IMR-90 (cell line): ENCODE measurements around the gene COL1A1. TPM values are rescaled to one million over a fixed set of nuclear protein-coding genes. Genes with fewer than 3 reads are reported as not detected.

ENCODE experiments used
- ATAC-seq: fragments of 200-7000 bp; cut with Tn5 transposase; 2 replicates; pipeline ENCODE4 v1.9.1; 2020; ENCODE audit warnings: low read depth, mild to moderate bottlenecking, moderate library complexity
- BruUV-seq: library from RNA; stranded (reverse); fragments of 400-500 nt; replicated peaks from 2 replicates; lab custom pipeline; 2021; lab: Mats Ljungman, UMichigan
- CTCF ChIA-PET: fragments of 300-600 bp; formaldehyde crosslinking; extraction: SDS; loops from one replicate; lab custom pipeline; 2021; ENCODE audit warnings: antibody characterized with exemption; lab: Yijun Ruan, JAX
- POLR2A ChIA-PET: fragments of 300-600 bp; sonication (Branson Sonifier 250); formaldehyde crosslinking; loops from one replicate; lab custom pipeline; 2022; ENCODE audit warnings: antibody characterized with exemption; ENCODE audit not compliant: unreplicated experiment; lab: Charles Lee
- DNase-seq: peaks from one replicate; pipeline ENCODE4 v3.0.0; 2013
- H2AFZ ChIP-seq: replicated peaks from 2 replicates; pipeline ENCODE3; 2013; ENCODE audit warnings: low read length, mild to moderate bottlenecking; ENCODE audit not compliant: poor library complexity
- H2AK5ac ChIP-seq: 2 replicates; pipeline ENCODE4 v1.6.1; 2013; ENCODE audit warnings: low read depth, low read length, inconsistent platforms
- H2AK9ac ChIP-seq: replicated peaks from 2 replicates; pipeline ENCODE3; 2013; ENCODE audit warnings: mild to moderate bottlenecking, low read depth, low read length, moderate library complexity; ENCODE audit not compliant: poor library complexity
- H2BK120ac ChIP-seq: 2 replicates; pipeline ENCODE4 v1.6.1; 2013; ENCODE audit warnings: low read depth, low read length, inconsistent platforms
- H2BK15ac ChIP-seq: 3 replicates; pipeline ENCODE4 v1.6.1; 2013; ENCODE audit warnings: low read depth, low read length, inconsistent platforms
- H2BK20ac ChIP-seq: 2 replicates; pipeline ENCODE4 v1.6.1; 2013; ENCODE audit warnings: low read depth, mild to moderate bottlenecking, inconsistent platforms, low read length, moderate library complexity
- H2BK5ac ChIP-seq: 2 replicates; pipeline ENCODE4 v1.6.1; 2013; ENCODE audit warnings: mild to moderate bottlenecking, low read depth, low read length, inconsistent platforms; ENCODE audit not compliant: poor library complexity, severe bottlenecking
- H3K14ac ChIP-seq: replicated peaks from 2 replicates; pipeline ENCODE4 v1.6.1; 2013; ENCODE audit warnings: low read depth, low read length, inconsistent platforms
- H3K18ac ChIP-seq: 2 replicates; pipeline ENCODE4 v1.6.1; 2013; ENCODE audit warnings: low read depth, low read length, control low read depth
- H3K23ac ChIP-seq: 2 replicates; pipeline ENCODE4 v1.6.1; 2013; ENCODE audit warnings: low read depth, low read length, inconsistent platforms
- H3K27ac ChIP-seq: 2 replicates; pipeline ENCODE4 v1.5.1; 2013; ENCODE audit warnings: mild to moderate bottlenecking, control low read depth, low read length; ENCODE audit not compliant: insufficient read depth
- H3K27me3 ChIP-seq: 2 replicates; pipeline ENCODE4 v1.6.1; 2013; ENCODE audit warnings: low read length; ENCODE audit not compliant: control insufficient read depth, insufficient read depth
- H3K36me3 ChIP-seq: 2 replicates; pipeline ENCODE4 v1.6.1; 2013; ENCODE audit warnings: low read length, mixed read lengths; ENCODE audit not compliant: control insufficient read depth, insufficient read depth
- H3K4ac ChIP-seq: 2 replicates; pipeline ENCODE4 v1.6.1; 2013; ENCODE audit warnings: low read depth, low read length, inconsistent platforms
- H3K4me1 ChIP-seq: 2 replicates; pipeline ENCODE4 v1.6.1; 2013; ENCODE audit warnings: low read length, mixed read lengths; ENCODE audit not compliant: control insufficient read depth, insufficient read depth
- H3K4me2 ChIP-seq: 2 replicates; pipeline ENCODE4 v1.6.1; 2013; ENCODE audit warnings: low read depth, mild to moderate bottlenecking, control low read depth, low read length, moderate library complexity
- H3K4me3 ChIP-seq: 2 replicates; pipeline ENCODE4 v1.5.1; 2013; ENCODE audit warnings: low read depth, mild to moderate bottlenecking, control low read depth, low read length, moderate library complexity; ENCODE audit not compliant: insufficient read depth
- H3K56ac ChIP-seq: 2 replicates; pipeline ENCODE4 v1.6.1; 2013; ENCODE audit warnings: low read length, inconsistent platforms; ENCODE audit not compliant: insufficient read depth; ENCODE audit errors: extremely low read depth
- H3K79me1 ChIP-seq, 2 experiments: 2 replicates each; pipeline ENCODE4 v1.6.1; 2013; ENCODE audit warnings: low read length in 2 of 2, inconsistent platforms in 1 of 2, low read depth in 1 of 2
- H3K9ac ChIP-seq: 2 replicates; pipeline ENCODE4 v1.6.1; 2013; ENCODE audit warnings: low read depth, low read length, control low read depth
- H3K9me1 ChIP-seq: 2 replicates; pipeline ENCODE4 v1.6.1; 2013; ENCODE audit warnings: low read length, inconsistent platforms; ENCODE audit not compliant: insufficient read depth
- H3K9me3 ChIP-seq: 2 replicates; pipeline ENCODE4 v1.6.1; 2013; ENCODE audit warnings: low read length; ENCODE audit not compliant: control insufficient read depth, insufficient read depth
- H4K20me1 ChIP-seq: 2 replicates; pipeline ENCODE4 v1.6.1; 2013; ENCODE audit warnings: low read length, inconsistent platforms; ENCODE audit not compliant: insufficient read depth
- H4K5ac ChIP-seq: 2 replicates; pipeline ENCODE4 v1.6.1; 2013; ENCODE audit warnings: mild to moderate bottlenecking, low read depth, low read length, control low read depth
- H4K8ac ChIP-seq, 2 experiments: 2 replicates each; pipeline ENCODE4 v1.6.1; 2013; ENCODE audit warnings: low read depth in 2 of 2, low read length in 2 of 2, control low read depth in 1 of 2, inconsistent platforms in 1 of 2
- H4K91ac ChIP-seq: 2 replicates; pipeline ENCODE4 v1.6.1; 2013; ENCODE audit warnings: low read depth, low read length, inconsistent platforms; ENCODE audit not compliant: insufficient read depth
- BHLHE40 ChIP-seq: fragments of 150-350 bp; IDR thresholded peaks from 2 replicates; pipeline ENCODE4 v1.6.1; 2016; ENCODE audit warnings: mild to moderate bottlenecking, low read depth, low read length
- MAZ ChIP-seq: IDR thresholded peaks from 2 replicates; pipeline ENCODE4 v1.6.1; 2012; ENCODE audit warnings: low read depth, mild to moderate bottlenecking, low read length, improper control_type of control experiment, moderate library complexity, borderline replicate concordance
- whole genome bisulfite sequencing, 2 experiments: methylation state at CpG; one replicate each; pipeline versions ENCODE4 v1.1.5 to v1.1.7; 2013; ENCODE audit warnings: missing lambda C conversion rate in 2 of 2; ENCODE audit not compliant: insufficient read length in 1 of 2; ENCODE audit errors: extremely low coverage in 2 of 2; 5-methylcytosine and 5-hydroxymethylcytosine counted together
- dilution Hi-C: fragments of 300-500 bp; cut with HindIII; formaldehyde crosslinking; loops from one replicate; pipeline ENCODE4 v1.14.3; 2018; ENCODE audit warnings: low sequenced_read_pairs; ENCODE audit not compliant: unreplicated experiment
- in situ Hi-C: fragments of 300-500 bp; cut with MboI; formaldehyde crosslinking; loops from 3 replicates; pipeline ENCODE4 v1.14.3; 2019; ENCODE audit warnings: low sequenced_read_pairs, inconsistent platforms, mixed read lengths
- intact Hi-C: fragments of 100-400 bp; cut with micrococcal nuclease; formaldehyde crosslinking; loops from 2 replicates; pipeline ENCODE4 v1.10.0; 2022
- polyA plus RNA-seq, 3 experiments: library from polyadenylated mRNA; depleted of rRNA; stranded (reverse); fragments of >200 nt; gene quantifications; 2 replicates each; pipeline ENCODE4 v1.2.3, GENCODE V29; 2012; ENCODE audit warnings: low replicate concordance in 1 of 3
- total RNA-seq: library from RNA; depleted of rRNA; stranded (reverse); fragments of >200 nt; gene quantifications from 2 replicates; pipeline ENCODE4 v1.2.3, GENCODE V29; 2012

Gene COL1A1
- total and polyA plus RNA-seq, 2 of the 4 experiments (the other 2 are of a cell fraction), result 2,180 to 4,350 TPM

DNA sequence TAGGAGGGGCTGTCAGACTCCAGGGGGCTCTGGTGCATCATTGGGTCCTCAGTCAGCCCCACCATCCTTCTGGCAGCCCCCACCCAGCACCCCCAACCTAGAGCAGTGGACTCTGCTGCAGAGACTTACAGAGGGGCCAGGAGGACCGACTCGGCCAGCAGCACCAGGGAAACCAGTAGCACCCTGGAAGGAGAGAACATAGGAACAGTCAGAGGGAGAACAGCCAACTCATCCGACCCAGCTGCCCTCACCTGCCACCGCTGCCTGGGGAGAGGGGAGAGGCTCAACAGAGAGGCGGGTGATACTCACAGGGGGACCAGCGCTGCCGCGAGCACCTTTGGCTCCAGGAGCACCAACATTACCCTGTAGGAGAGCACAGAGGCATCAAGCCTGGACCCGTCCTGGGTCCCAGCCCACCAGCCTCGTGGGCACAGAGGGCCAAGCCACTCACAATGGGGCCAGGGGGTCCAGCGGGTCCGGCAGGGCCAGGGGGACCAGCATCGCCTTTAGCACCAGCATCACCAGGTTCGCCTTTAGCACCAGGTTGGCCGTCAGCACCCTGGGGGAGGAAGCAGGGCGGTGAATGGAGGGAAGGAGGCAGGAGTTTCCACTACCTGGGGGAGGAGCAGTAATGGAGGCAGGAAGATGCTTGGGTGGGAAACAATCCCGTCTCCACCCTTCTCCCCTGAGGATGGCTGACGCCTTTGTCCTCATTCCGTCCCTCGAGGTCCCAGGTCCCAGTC, 11.7 kb downstream of the COL1A1 start:
- Histone ChIP-seq H3K4ac (peak overlapping the region; percentile 100), H3K4me2 (no peak overlapping the region), H4K91ac (peak overlapping the region; percentile 83), H3K23ac (peak overlapping the region; percentile 91), H3K56ac (peak overlapping the region; percentile 88), H2AK5ac (peak overlapping the region; percentile 93), H2AK9ac (peak overlapping the region; percentile 92), H4K5ac (peak overlapping the region; percentile 83), H3K36me3 (peaks cover 98% of the 10 kb centered on the region), H2BK15ac (peak overlapping the region; percentile 16; the same call in 1 of the 3 replicates), H2AFZ (peak overlapping the region; percentile 69), H3K9ac (peak overlapping the region; percentile 58), H2BK5ac (peak overlapping the region; percentile 99), H3K4me1 (peaks cover 27% of the 10 kb centered on the region), H4K20me1 (peaks cover 94% of the 10 kb centered on the region), H3K14ac (peak overlapping the region; percentile 91), H2BK20ac (peak overlapping the region; percentile 35; the same call in 1 of the 2 replicates), H3K9me3 (no peaks in the 10 kb centered on the region), H3K79me1 (peaks cover 4 to 89% of the 10 kb centered on the region in 2 experiments; a peak in 3 of 4 replicates), H3K9me1 (no peaks in the 10 kb centered on the region; the same call in 1 of the 2 replicates), H4K8ac (peak overlapping the region; percentile 65 to 86), H3K18ac (peak overlapping the region; percentile 93), H3K4me3 (no peak overlapping the region), H2BK120ac (peak overlapping the region; percentile 72), H3K27ac (peak overlapping the region; percentile 99), H3K27me3 (no peaks in the 10 kb centered on the region)
- BruUV-seq, result no TSS peak
- dilution Hi-C loops (no loop called here), intact Hi-C loops (no loop called here), in situ Hi-C loops (no loop called here)
- WGBS, 2 experiments, result 61% methylated on average over 3 of the region's 20 CpGs; no CpG with 5 or more reads in 1 of the 2 experiments
- DNase-seq, result peak; percentile 81
- ChIA-PET POLR2A (interaction anchor here (0.5 to 3.6 kb wide), 3 partner anchors 8 to 30 kb away, joined by 3 to 17 read pairs (median 3); partner anchors contain the start of gene COL1A1), CTCF (no interaction called here)
- TF ChIP-seq MAZ, result no peak; the same call in 1 of the 2 replicates
- 0 out of 2 replicates have a peak, but pooled peaks have one; percentile 20 for TF ChIP-seq BHLHE40
- ATAC-seq, result peak; percentile 0; the same call in 1 of the 2 replicates
